Hippocampal formation (tissue), 2 donors: ENCODE data around the gene EDAR.

Experiments
- DNase-seq, 2 donors: peaks; one replicate each; lab custom pipeline; 2025; lab: John Stamatoyannopoulos, UW

The EDAR gene

GRCh38 chr2:108967757-108968156, 21.3 kb downstream of the EDAR start:
- no peak for DNase-seq

- no peak for DNase-seq
Observed at GRCh38 chr2:108965540-108966289, 23.3 kb downstream of the EDAR start.

- DNase-seq: no peak
Observed at GRCh38 chr2:108963057-108963456, 26.0 kb downstream of the EDAR start.

GRCh38 chr2:108961796-108962195, 27.2 kb downstream of the EDAR start:
- no peak for DNase-seq

GRCh38 chr2:108960006-108960405, 29.0 kb downstream of the EDAR start:
- DNase-seq: no peak

- no peak for DNase-seq
Observed at GRCh38 chr2:108959401-108959800, 29.6 kb downstream of the EDAR start.

- no peak for DNase-seq
Observed at GRCh38 chr2:108958632-108959341, 30.2 kb downstream of the EDAR start.

- no peak for DNase-seq
Observed at GRCh38 chr2:108958002-108958401, 31.0 kb downstream of the EDAR start.

- no peak for DNase-seq
Observed at GRCh38 chr2:108956375-108956774, 32.6 kb downstream of the EDAR start.

GRCh38 chr2:108950369-108951135, 38.5 kb downstream of the EDAR start:
- DNase-seq: no peak

- no peak for DNase-seq
Observed at GRCh38 chr2:108949316-108950239, 39.4 kb downstream of the EDAR start.

GRCh38 chr2:108947271-108947907, 41.6 kb downstream of the EDAR start:
- no peak for DNase-seq

GRCh38 chr2:108946442-108946841, 42.6 kb downstream of the EDAR start:
- DNase-seq: no peak

GRCh38 chr2:108945969-108946368, 43.1 kb downstream of the EDAR start:
- no peak for DNase-seq

GRCh38 chr2:108944601-108945331, 44.3 kb downstream of the EDAR start:
- DNase-seq: no peak

GRCh38 chr2:108943751-108944150, 45.3 kb downstream of the EDAR start:
- no peak for DNase-seq

- no peak for DNase-seq
Observed at GRCh38 chr2:108942888-108943287, 46.1 kb downstream of the EDAR start.

- no peak for DNase-seq
Observed at GRCh38 chr2:108942231-108942825, 46.7 kb downstream of the EDAR start.

- no peak for DNase-seq
Observed at GRCh38 chr2:108941767-108942166, 47.3 kb downstream of the EDAR start.

- no peak for DNase-seq
Observed at GRCh38 chr2:108941161-108941665, 47.8 kb downstream of the EDAR start.
